Motor neuron (in vitro differentiated cells): Measurements from ENCODE around the gene MUC16. TPM values are rescaled to one million over a fixed set of nuclear protein-coding genes. Genes with fewer than 3 reads are reported as not detected.
"Not testable (repeated sequence)": the region's sequence is repeated elsewhere in the genome, so short reads cannot be mapped to it uniquely, and the experiment has no call there.

Source experiments
- ATAC-seq, 8 experiments: fragments of 200-7000 bp; cut with Tn5 transposase; replicated peaks in 6 of 8; 2 replicates each; pipeline ENCODE4 v1.8.0; 2021; ENCODE audit warnings: mild to moderate bottlenecking in 8 of 8, moderate library complexity in 8 of 8
- H3K27ac ChIP-seq, 2 donors: fragments of 250-450 bp; sonication (Bioruptor Pico); 2 replicates each; pipeline ENCODE4 v1.9.0; 2021; ENCODE audit warnings: antibody characterized with exemption in 2 of 2, mild to moderate bottlenecking in 2 of 2, moderate library complexity in 1 of 2
- H3K4me1 ChIP-seq, 2 donors: fragments of 250-450 bp; sonication (Bioruptor Pico); replicated peaks in 1 of 2; 2 replicates each; pipeline ENCODE4 v1.6.1; 2021; ENCODE audit warnings: antibody characterized with exemption in 2 of 2, mild to moderate bottlenecking in 2 of 2, moderate library complexity in 1 of 2
- H3K4me3 ChIP-seq, 5 donors: fragments of 250-450 bp; sonication (Bioruptor Pico); 2 replicates each; pipeline ENCODE4 v1.9.0; 2021; ENCODE audit warnings: antibody characterized with exemption in 5 of 5, mild to moderate bottlenecking in 5 of 5, moderate library complexity in 4 of 5
- WGBS, 10 experiments: fragments of 450-650 bp; shearing (Covaris generic); methylation state at CpG; one replicate each; pipeline ENCODE4 v1.0.0; 2022; 5-methylcytosine and 5-hydroxymethylcytosine counted together
- in situ Hi-C, 9 experiments: fragments of 400-800 bp; cut with MboI; loops; one replicate each; pipeline ENCODE4 v1.15.0; 2021; ENCODE audit warnings: low sequenced_read_pairs in 9 of 9, low pct_unique_long_range_greater_than_20kb in 2 of 9; ENCODE audit not compliant: unreplicated experiment in 9 of 9
- total RNA-seq, 8 experiments: library from RNA; unstranded; fragments of 300-600 nt; gene quantifications; 2 replicates each; pipeline versions ENCODE4 v1.2.3 to v1.2.4, GENCODE V29; 2022

MUC16 gene
- under 1 TPM in 7 of 8 experiments, not detected in 1; under 0.01 to 0.33 (median 0.10) TPM for total RNA-seq

DNA sequence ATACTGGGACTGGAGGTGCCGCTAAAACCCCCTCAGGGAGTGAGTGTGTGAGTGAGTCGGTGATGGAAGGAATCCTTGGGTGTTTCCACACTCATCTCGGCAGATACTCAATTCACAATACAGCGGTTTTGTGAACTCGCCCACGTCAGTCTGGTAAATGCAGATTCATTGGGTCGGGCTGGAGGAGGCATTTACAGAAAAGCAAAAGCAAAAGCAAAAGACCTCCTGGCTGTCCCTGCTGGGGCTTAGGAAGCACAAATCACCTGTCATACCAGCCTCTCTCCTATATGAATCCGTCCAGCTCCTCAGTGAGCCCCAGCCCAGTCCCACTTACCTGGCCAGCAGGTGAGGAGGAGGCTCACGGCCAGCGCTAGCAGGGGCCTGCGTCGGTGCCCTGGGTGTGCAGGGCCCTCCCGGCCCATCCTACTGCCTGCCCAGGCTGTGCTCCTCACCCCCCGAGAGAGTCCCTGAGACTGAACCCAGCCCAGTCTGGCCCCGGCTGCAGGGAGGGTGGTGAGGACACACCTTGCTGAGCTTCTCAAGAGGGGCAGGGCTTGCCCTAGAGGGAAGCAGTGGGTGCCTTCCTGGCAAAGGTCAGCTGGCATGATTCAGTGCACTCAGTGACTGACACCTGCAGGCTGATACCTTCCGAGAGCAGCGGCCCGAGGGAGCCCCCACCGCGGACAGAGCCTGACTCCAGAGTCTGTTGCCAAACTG is at the start of gene MUC16:
Gene MUC16 (minus strand): TSS at position 475 of the 717 bp plus-strand sequence.
- in situ Hi-C loops = no loop called here
- WGBS, 10 experiments = 30 to 100% (median 68%) methylated on average over 1 to 6 of the region's 20 CpGs; no CpG with 5 or more reads in 4 of the 10 experiments
- no peak for ATAC-seq
- H3K4me3 ChIP-seq = no peak within 1 kb of the TSS
- H3K4me1 ChIP-seq = peaks cover 0 to 10% of the 10 kb centered on the region in 2 donors
- H3K27ac ChIP-seq = no peak within 1 kb of the TSS

GRCh38 chr19:9058905-9059667 is 48.9 kb upstream of the MUC16 start:
- ATAC-seq = peak in 5 of 8 experiments; percentile 55 to 76 (median 71)
- in situ Hi-C loops = no loop called here
- H3K27ac ChIP-seq = peak overlapping the region in 1 of 2 donors; percentile 38

DNA sequence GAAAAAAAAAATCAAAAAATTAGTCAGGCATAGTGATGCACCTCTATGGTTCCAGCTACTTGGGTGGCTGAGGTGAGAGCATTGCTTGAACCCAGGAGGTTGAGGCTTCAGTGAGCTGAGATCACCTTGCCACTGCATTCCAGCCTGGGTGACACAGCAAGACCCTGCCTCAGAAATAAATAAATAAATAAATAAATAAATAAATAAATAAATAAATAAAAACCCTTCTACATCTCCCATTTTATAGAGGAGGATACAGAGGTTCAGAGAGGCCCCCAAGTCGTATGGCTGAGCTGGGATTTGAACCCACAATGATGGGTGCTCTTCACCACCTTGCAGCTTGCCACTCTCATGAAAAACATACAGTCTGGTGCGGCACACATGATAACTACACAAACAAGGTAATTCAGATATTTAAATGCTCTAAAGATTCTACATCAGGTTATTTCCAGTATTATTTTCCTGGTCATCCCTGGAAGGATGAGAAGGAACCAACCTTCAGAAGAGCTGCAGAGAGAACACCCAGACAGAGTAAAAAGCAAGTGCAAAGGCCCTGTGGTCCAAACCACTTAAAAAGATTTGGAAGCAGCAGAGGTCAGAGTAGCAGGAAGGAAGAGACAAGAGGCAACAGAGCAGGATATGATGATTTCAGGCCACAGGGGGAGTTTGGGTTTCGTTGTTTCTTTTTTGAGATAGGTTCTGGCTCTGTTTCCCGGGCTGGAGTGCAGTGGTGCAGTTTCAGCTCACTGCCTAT is 47.5 kb upstream of the MUC16 start:
- in situ Hi-C loops = no loop called here

More at GRCh38 chr19:9058905-9059667, 48.9 kb upstream of the MUC16 start:
- WGBS, 10 experiments = 20 to 54% (median 38%) methylated on average over 2 to 11 of the region's 12 CpGs; no CpG with 5 or more reads in 1 of the 10 experiments
- peaks cover 0 to 20% of the 10 kb centered on the region in 2 donors for H3K4me1 ChIP-seq
- H3K4me3 ChIP-seq = no peak overlapping the region

DNA sequence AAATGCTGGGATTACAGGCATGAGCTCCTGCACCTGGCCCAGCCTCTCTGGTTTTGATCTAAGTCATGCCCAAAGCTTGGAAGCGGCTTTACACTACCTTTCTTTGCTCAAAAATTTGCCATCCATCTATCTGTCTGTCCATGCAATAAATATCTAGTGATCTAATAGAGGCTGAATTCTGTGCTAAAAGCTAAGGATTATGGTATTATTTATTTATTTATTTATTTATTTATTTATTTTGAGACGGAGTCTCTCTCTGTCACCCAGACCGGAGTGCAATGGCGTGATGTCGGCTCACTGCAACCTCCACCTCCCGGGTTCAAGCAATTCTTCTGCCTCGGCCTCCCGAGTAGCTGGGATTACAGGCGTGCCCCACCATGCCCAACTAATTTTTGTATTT is 45.9 kb upstream of the MUC16 start:
- in situ Hi-C loops = not testable (repeated sequence)
- WGBS, 10 experiments = 77 to 100% (median 90%) methylated on average over 1 to 5 of the region's 9 CpGs; no CpG with 5 or more reads in 4 of the 10 experiments

More for the DNA sequence above, 47.5 kb upstream of the MUC16 start:
- no peak overlapping the region for H3K27ac ChIP-seq
- no peak overlapping the region for H3K4me3 ChIP-seq
- WGBS, 10 experiments = 0 to 90% (median 60%) methylated on average over 1 to 4 of the region's 4 CpGs; no CpG with 5 or more reads in 1 of the 10 experiments
- H3K4me1 ChIP-seq = peaks cover 0 to 20% of the 10 kb centered on the region in 2 donors
- ATAC-seq = no peak

DNA sequence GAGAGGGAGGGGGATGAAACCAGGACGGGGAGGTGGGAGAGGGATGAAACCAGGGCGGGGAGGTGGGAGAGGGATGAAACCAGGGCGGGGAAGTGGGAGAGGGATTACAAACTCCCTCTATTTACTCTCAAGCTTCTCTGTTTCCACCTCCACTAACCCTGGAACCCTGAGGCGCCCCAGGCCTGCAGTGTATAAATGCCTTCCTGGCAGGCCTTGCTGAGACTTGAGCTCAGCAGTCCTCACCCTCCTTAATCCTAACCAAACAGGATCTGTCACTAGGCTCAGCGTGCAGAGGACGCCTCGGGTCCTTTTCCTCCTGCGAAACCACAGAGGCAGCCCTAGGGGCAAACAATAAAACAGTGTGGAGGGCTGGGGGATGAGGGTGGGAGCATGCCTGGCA is 44.6 kb upstream of the MUC16 start:
- peaks cover 0 to 20% of the 10 kb centered on the region in 2 donors for H3K4me1 ChIP-seq
- 52% methylated on average over 4 of the region's 8 CpGs; no CpG with 5 or more reads in 9 of the 10 experiments for WGBS, 10 experiments
- no peak for ATAC-seq
- no peak overlapping the region for H3K27ac ChIP-seq
- no peak overlapping the region for H3K4me3 ChIP-seq
- in situ Hi-C loops = no loop called here

More for the DNA sequence above, 45.9 kb upstream of the MUC16 start:
- H3K27ac ChIP-seq, ATAC-seq, H3K4me3 ChIP-seq: not testable (repeated sequence)
- H3K4me1 ChIP-seq = peaks cover 0 to 20% of the 10 kb centered on the region in 2 donors

DNA sequence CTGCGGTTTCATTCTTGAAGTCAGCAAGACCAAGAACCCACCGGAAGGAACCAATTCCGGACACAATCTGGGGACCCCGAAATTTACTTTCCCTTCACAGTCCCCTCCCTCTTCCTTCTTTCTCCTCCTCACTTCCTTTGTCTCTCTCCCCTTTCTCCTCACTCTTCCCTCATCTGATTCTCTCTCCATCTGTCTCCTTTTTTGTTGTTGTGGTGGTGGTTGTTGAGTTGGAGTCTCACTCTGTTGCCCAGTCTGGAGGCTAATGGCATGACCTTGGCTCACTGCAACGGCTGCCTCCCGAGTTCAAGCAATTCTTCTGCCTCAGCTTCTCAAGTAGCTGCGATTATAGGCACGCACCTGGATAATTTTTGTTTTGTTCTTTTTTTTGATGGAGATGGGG is 44.0 kb upstream of the MUC16 start:
- in situ Hi-C loops = no loop called here
- peaks cover 0 to 19% of the 10 kb centered on the region in 2 donors for H3K4me1 ChIP-seq
- no peak for ATAC-seq
- 30 to 100% (median 64%) methylated on average over 2 to 7 of the region's 8 CpGs; no CpG with 5 or more reads in 1 of the 10 experiments for WGBS, 10 experiments
- no peak overlapping the region for H3K4me3 ChIP-seq
- no peak overlapping the region for H3K27ac ChIP-seq

GRCh38 chr19:9053674-9054073 is 43.5 kb upstream of the MUC16 start:
- 0 to 100% (median 94%) methylated on average over 1 to 6 of the region's 6 CpGs; no CpG with 5 or more reads in 3 of the 10 experiments for WGBS, 10 experiments
- in situ Hi-C loops, ATAC-seq, H3K27ac ChIP-seq, H3K4me3 ChIP-seq: not testable (repeated sequence)
- H3K4me1 ChIP-seq = peaks cover 0 to 14% of the 10 kb centered on the region in 2 donors

DNA sequence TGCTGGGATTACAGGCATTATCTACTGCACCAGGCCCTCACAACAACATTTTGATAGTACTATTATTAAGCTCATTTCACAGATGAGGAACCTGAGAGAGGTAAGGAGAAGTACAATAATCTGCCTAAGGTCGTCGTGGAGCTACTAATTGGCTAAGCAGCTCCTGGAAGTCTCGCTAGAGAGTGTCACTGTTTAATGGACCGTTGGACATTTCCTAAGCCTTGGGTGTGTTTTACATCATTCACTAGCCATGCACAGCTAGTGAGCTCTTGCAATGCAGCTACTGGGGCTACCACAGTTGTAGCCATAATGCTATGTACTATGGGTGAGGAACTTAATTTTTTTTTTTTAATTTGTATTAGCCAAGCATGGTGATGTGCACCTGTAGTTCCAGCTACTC is 42.7 kb upstream of the MUC16 start:
- ATAC-seq = no peak
- in situ Hi-C loops = no loop called here
- Histone ChIP-seq H3K27ac (no peak overlapping the region), H3K4me3 (no peak overlapping the region), H3K4me1 (peaks cover 0 to 13% of the 10 kb centered on the region in 2 donors)
- WGBS, 10 experiments = 0 to 100% (median 59%) methylated on average over 1 to 4 of the region's 4 CpGs; no CpG with 5 or more reads in 3 of the 10 experiments

DNA sequence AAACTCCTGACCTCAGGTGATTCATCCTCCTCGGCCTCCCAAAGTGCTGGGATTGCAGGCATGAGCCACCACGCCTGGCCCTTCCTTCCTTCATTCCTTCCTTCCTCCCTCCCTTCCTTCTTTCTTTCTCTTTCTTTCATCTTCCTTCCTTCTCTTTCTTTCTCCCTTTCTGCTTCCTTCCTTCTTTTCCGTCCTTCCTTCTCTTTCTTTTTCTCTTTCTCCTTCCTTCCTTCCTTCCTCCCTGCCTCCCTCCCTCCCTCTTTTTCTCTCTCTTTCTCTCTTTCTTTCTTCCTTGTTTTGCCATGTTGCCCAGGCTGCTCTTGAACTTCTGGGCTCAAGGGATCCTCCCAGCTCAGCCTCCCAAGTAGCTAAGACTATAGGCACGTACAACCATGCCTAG is 36.5 kb upstream of the MUC16 start:
- in situ Hi-C loops = no loop called here
- Histone ChIP-seq H3K27ac (no peak overlapping the region), H3K4me3 (no peak overlapping the region), H3K4me1 (no peaks in the 10 kb centered on the region)
- 14 to 90% (median 31%) methylated on average over 2 to 4 of the region's 4 CpGs for WGBS, 10 experiments
- ATAC-seq = no peak

- H3K4me1 ChIP-seq = no peaks in the 10 kb centered on the region
- no peak overlapping the region for H3K4me3 ChIP-seq
- in situ Hi-C loops = no loop called here
- ATAC-seq = no peak
- H3K27ac ChIP-seq = no peak overlapping the region
- 0 to 100% (median 67%) methylated on average over 1 to 3 of the region's 3 CpGs; no CpG with 5 or more reads in 5 of the 10 experiments for WGBS, 10 experiments
These were observed 34.2 kb upstream of the MUC16 start for GRCh38 chr19:9044449-9044848.

DNA sequence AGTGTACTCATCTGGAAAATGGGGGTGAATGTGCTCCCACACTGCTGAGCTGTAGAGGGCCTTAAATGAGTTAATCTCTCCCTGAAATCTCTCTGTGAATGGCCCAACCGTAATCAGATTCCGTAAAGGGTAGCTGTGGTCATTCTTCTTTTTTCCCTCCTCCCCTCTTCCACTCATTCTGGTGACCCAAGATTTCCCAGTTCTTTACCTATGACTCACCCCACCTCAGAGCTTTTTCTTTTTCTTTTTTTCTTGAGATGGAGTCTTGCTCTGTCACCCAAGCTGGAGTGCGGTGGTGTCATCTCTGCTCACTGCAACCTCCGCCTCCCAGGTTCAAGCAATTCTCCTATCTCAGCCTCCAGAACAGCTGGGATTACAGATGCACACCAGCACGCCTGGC is 33.3 kb upstream of the MUC16 start:
- 39 to 100% (median 86%) methylated on average over 1 to 5 of the region's 5 CpGs for WGBS, 10 experiments
- in situ Hi-C loops = no loop called here
- Histone ChIP-seq H3K4me3 (no peak overlapping the region), H3K4me1 (no peaks in the 10 kb centered on the region), H3K27ac (no peak overlapping the region)
- no peak for ATAC-seq

DNA sequence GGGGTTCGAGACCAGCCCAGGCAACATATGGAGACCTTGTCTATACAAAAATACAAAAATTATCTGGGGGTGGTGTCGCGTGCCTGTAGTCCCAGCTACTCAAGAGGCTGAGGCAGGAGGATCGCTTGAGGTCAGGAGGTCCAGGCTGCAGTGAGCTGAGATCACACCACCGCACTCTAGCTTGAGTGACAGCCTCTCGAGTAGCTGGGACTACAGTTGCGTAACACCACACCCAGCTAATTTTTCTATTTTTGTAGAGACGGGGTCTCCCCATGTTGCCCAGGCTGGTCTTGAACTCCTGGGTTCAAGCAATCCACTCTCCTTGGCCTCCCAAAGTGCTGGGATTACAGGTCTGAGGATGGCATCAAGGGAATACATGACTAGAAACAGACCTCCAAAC is 30.8 kb upstream of the MUC16 start:
- Histone ChIP-seq H3K4me1 (no peaks in the 10 kb centered on the region), H3K27ac (no peak overlapping the region), H3K4me3 (no peak overlapping the region)
- WGBS, 10 experiments = 13 to 88% (median 80%) methylated on average over 1 to 4 of the region's 8 CpGs; no CpG with 5 or more reads in 4 of the 10 experiments
- no peak for ATAC-seq
- in situ Hi-C loops = no loop called here
